ENCODE results near the gene IL18R1. TPM values are rescaled to one million over a fixed set of nuclear protein-coding genes. Genes with fewer than 3 reads are reported as not detected.

The IL18R1 gene
- total RNA-seq, 3 donors from 2014 or later, result 15.7 to 19.3 (median 17.9) TPM

- peaks cover 7% of the 10 kb centered on the region for H3K36me3 Mint-ChIP-seq (ENCODE audit: insufficient read depth)
- no peaks in the 10 kb centered on the region for H3K9me3 Mint-ChIP-seq
- ATAC-seq (no peak), DNase-seq (no peak)
- no peaks in the 10 kb centered on the region for H3K27me3 Mint-ChIP-seq (ENCODE audit: low read depth)
- H3K4me3 Mint-ChIP-seq, result peak overlapping the region; percentile 72
- H3K4me1 Mint-ChIP-seq (ENCODE audit: low read depth), result peaks cover 71% of the 10 kb centered on the region
Observed at GRCh38 chr2:102423368-102423767, 67.8 kb downstream of the IL18R1 start.

DNA sequence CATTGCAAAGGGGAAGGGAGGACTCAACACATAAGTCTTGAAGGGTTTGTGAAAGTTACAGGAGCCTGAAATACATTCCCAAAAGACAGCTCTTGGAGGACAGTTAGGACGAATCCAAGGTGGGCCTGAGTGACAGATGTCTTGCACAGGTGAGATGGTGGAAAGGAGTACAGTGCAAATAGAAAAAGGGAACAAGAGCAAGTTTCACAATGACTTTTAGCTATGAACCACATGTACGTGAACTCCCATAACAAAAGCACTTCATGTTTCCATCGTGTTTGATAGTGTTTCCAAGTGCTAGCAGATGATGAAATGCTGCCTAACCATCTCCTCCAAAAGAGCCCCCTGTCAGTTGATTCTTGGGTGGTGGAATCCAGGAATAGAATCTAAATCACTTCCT, 69.2 kb downstream of the IL18R1 start:
- H3K27me3 Mint-ChIP-seq (ENCODE audit: low read depth), result no peaks in the 10 kb centered on the region
- H3K4me1 Mint-ChIP-seq (ENCODE audit: low read depth), result peaks cover 70% of the 10 kb centered on the region
- peaks cover 9% of the 10 kb centered on the region for H3K36me3 Mint-ChIP-seq (ENCODE audit: insufficient read depth)
- no peaks in the 10 kb centered on the region for H3K9me3 Mint-ChIP-seq
- ATAC-seq (peak; percentile 43 to 57), DNase-seq (no peak)
- no peak overlapping the region for H3K4me3 Mint-ChIP-seq

GRCh38 chr2:102425441-102426132, 70.0 kb downstream of the IL18R1 start:
- peaks cover 9% of the 10 kb centered on the region for H3K36me3 Mint-ChIP-seq (ENCODE audit: insufficient read depth)
- ATAC-seq, result no peak
- no peaks in the 10 kb centered on the region for H3K27me3 Mint-ChIP-seq (ENCODE audit: low read depth)
- no peak overlapping the region for H3K4me3 Mint-ChIP-seq
- DNase-seq, result no peak
- H3K4me1 Mint-ChIP-seq (ENCODE audit: low read depth), result peaks cover 69% of the 10 kb centered on the region
- H3K9me3 Mint-ChIP-seq, result no peaks in the 10 kb centered on the region

GRCh38 chr2:102427249-102427648, 71.7 kb downstream of the IL18R1 start:
- ATAC-seq, result no peak
- Mint-ChIP-seq H3K9me3 (no peaks in the 10 kb centered on the region), H3K4me3 (no peak overlapping the region)

GRCh38 chr2:102428573-102428972, 73.0 kb downstream of the IL18R1 start:
- peaks cover 6% of the 10 kb centered on the region for H3K36me3 Mint-ChIP-seq (ENCODE audit: insufficient read depth)
- H3K27me3 Mint-ChIP-seq (ENCODE audit: low read depth), result no peaks in the 10 kb centered on the region
- DNase-seq (no peak), ATAC-seq (no peak)
- H3K9me3 Mint-ChIP-seq, result no peaks in the 10 kb centered on the region
- peak overlapping the region; percentile 29 for H3K4me3 Mint-ChIP-seq
- peaks cover 55% of the 10 kb centered on the region for H3K4me1 Mint-ChIP-seq (ENCODE audit: low read depth)

More at GRCh38 chr2:102427249-102427648, 71.7 kb downstream of the IL18R1 start:
- DNase-seq, result no peak
- peaks cover 66% of the 10 kb centered on the region for H3K4me1 Mint-ChIP-seq (ENCODE audit: low read depth)
- peaks cover 9% of the 10 kb centered on the region for H3K36me3 Mint-ChIP-seq (ENCODE audit: insufficient read depth)
- H3K27me3 Mint-ChIP-seq (ENCODE audit: low read depth), result no peaks in the 10 kb centered on the region

GRCh38 chr2:102432386-102432785, 76.8 kb downstream of the IL18R1 start:
- DNase-seq (no peak), ATAC-seq (no peak)
- no peak overlapping the region for H3K4me3 Mint-ChIP-seq
- H3K27me3 Mint-ChIP-seq (ENCODE audit: low read depth), result no peaks in the 10 kb centered on the region
- H3K9me3 Mint-ChIP-seq, result no peaks in the 10 kb centered on the region
- H3K36me3 Mint-ChIP-seq (ENCODE audit: insufficient read depth), result peaks cover 10% of the 10 kb centered on the region
- H3K4me1 Mint-ChIP-seq (ENCODE audit: low read depth), result peaks cover 55% of the 10 kb centered on the region

- ATAC-seq (no peak), DNase-seq (no peak)
- H3K9me3 Mint-ChIP-seq, result no peaks in the 10 kb centered on the region
- peaks cover 50% of the 10 kb centered on the region for H3K4me1 Mint-ChIP-seq (ENCODE audit: low read depth)
- H3K36me3 Mint-ChIP-seq (ENCODE audit: insufficient read depth), result peaks cover 9% of the 10 kb centered on the region
- H3K4me3 Mint-ChIP-seq, result no peak overlapping the region
- H3K27me3 Mint-ChIP-seq (ENCODE audit: low read depth), result no peaks in the 10 kb centered on the region
Observed at GRCh38 chr2:102433973-102434654, 78.5 kb downstream of the IL18R1 start.

DNA sequence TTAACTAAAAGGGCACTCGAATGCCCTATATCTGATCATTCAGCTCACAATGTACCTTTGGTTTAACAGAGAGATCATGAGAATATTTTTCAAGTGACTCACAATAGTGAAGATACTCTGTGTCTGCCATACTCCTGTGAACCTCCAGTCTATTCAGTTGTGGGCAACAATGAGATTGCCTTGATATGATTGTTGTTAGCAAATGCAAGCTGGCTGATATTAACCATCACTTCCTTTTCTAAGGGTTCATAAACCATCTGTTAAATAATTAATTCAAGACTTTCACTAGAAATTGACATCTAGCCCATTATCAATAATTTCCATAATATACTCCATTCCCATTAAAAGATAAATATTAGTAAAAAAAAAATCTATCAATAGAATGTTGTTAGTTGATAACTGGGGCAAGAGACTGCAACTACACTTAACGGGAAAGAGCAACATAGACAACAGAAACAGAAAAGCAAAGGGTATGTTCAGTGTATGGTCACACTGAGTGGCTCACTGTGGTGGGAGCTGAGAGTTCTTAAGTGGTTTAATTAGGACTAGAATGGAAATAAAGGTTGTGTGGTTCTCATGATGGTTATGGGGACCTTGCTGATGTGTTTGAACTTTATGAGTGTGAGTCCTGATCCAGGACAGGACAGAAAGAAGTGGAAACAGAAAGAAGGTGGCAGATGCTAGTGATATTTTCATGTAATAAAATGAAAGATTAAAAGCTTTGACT, 79.2 kb downstream of the IL18R1 start:
- Mint-ChIP-seq H3K36me3 (ENCODE audit: insufficient read depth) (peaks cover 9% of the 10 kb centered on the region), H3K27me3 (ENCODE audit: low read depth) (no peaks in the 10 kb centered on the region), H3K9me3 (no peaks in the 10 kb centered on the region), H3K4me1 (ENCODE audit: low read depth) (peaks cover 43% of the 10 kb centered on the region), H3K4me3 (no peak overlapping the region)
- DNase-seq, result no peak
- ATAC-seq, result peak in 1 of 2 donors; percentile 29

- no peaks in the 10 kb centered on the region for H3K9me3 Mint-ChIP-seq
- H3K4me1 Mint-ChIP-seq (ENCODE audit: low read depth), result peaks cover 35% of the 10 kb centered on the region
- peaks cover 9% of the 10 kb centered on the region for H3K36me3 Mint-ChIP-seq (ENCODE audit: insufficient read depth)
- DNase-seq, result no peak
- no peak for ATAC-seq
- no peaks in the 10 kb centered on the region for H3K27me3 Mint-ChIP-seq (ENCODE audit: low read depth)
- H3K4me3 Mint-ChIP-seq, result no peak overlapping the region
Observed at GRCh38 chr2:102435741-102436140, 80.1 kb downstream of the IL18R1 start.

- H3K36me3 Mint-ChIP-seq (ENCODE audit: insufficient read depth), result peaks cover 9% of the 10 kb centered on the region
- H3K9me3 Mint-ChIP-seq, result no peaks in the 10 kb centered on the region
- peak overlapping the region; percentile 27 for H3K4me3 Mint-ChIP-seq
- DNase-seq (no peak), ATAC-seq (peak; percentile 30 to 38)
- H3K4me1 Mint-ChIP-seq (ENCODE audit: low read depth), result peaks cover 31% of the 10 kb centered on the region
- no peaks in the 10 kb centered on the region for H3K27me3 Mint-ChIP-seq (ENCODE audit: low read depth)
Observed at GRCh38 chr2:102436323-102436722, 80.7 kb downstream of the IL18R1 start.

GRCh38 chr2:102437122-102437521, 81.5 kb downstream of the IL18R1 start:
- DNase-seq (no peak), ATAC-seq (peak; percentile 51 to 52)
- Mint-ChIP-seq H3K27me3 (ENCODE audit: low read depth) (no peaks in the 10 kb centered on the region), H3K36me3 (ENCODE audit: insufficient read depth) (peaks cover 9% of the 10 kb centered on the region), H3K4me1 (ENCODE audit: low read depth) (peaks cover 26% of the 10 kb centered on the region), H3K9me3 (no peaks in the 10 kb centered on the region), H3K4me3 (peak overlapping the region; percentile 24)

DNA sequence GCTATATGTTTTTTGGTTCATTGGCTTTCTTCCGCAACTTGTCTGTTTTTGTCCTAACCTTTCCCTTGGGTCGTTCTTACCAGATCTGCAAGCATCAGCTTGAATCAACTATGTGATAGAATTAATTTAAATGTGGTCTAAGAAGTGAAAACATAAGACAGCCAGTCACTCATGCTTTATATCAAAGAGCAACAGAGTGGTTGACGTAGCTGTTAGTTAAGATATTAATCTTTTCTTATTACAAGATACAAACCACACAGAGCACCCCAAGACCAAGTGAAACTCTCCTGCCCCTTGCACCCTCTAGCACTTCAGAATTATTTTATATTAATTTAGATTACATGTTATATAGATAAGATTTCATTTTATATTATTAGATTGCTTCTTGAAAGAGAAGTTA, 82.5 kb downstream of the IL18R1 start:
- ATAC-seq (peak; percentile 33 to 35), DNase-seq (no peak)
- Mint-ChIP-seq H3K4me3 (no peak overlapping the region), H3K4me1 (ENCODE audit: low read depth) (peaks cover 28% of the 10 kb centered on the region), H3K9me3 (no peaks in the 10 kb centered on the region), H3K27me3 (ENCODE audit: low read depth) (no peaks in the 10 kb centered on the region), H3K36me3 (ENCODE audit: insufficient read depth) (peaks cover 9% of the 10 kb centered on the region)

DNA sequence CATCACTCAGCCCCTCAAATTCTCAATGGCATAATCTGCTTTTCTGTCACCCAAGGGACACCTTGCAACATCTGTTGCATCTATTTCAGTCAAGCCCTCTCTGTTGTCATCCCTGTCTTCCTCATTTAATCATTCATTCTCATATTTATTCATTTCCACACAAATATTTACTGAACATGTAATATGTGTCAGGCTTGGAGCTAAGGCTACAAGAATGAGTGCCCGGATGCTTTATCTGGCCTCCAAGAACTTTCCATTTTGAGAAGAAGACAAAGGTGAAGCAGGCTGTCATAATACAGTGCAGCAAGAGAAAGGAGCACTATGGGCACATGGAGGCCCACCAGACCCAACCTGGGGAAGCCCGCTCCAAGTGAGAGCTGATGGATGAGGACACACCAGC, 83.0 kb downstream of the IL18R1 start:
- ATAC-seq (peak in 1 of 2 donors; percentile 4), DNase-seq (no peak)
- Mint-ChIP-seq H3K36me3 (ENCODE audit: insufficient read depth) (peaks cover 9% of the 10 kb centered on the region), H3K27me3 (ENCODE audit: low read depth) (no peaks in the 10 kb centered on the region), H3K4me3 (no peak overlapping the region), H3K9me3 (no peaks in the 10 kb centered on the region), H3K4me1 (ENCODE audit: low read depth) (peaks cover 31% of the 10 kb centered on the region)

- H3K4me3 Mint-ChIP-seq, result no peak overlapping the region
- H3K9me3 Mint-ChIP-seq, result no peaks in the 10 kb centered on the region
- H3K27me3 Mint-ChIP-seq (ENCODE audit: low read depth), result no peaks in the 10 kb centered on the region
- DNase-seq, result no peak
- peaks cover 31% of the 10 kb centered on the region for H3K4me1 Mint-ChIP-seq (ENCODE audit: low read depth)
- peaks cover 9% of the 10 kb centered on the region for H3K36me3 Mint-ChIP-seq (ENCODE audit: insufficient read depth)
- no peak for ATAC-seq
Observed at GRCh38 chr2:102439065-102439695, 83.6 kb downstream of the IL18R1 start.

All from activated T-cell treated with anti-CD3 and anti-CD28 coated beads, Interleukin-2, amount 50 U/mL, for 4 hours (primary cell).